ENCODE measurements around the gene CRAMP1.

DNA sequence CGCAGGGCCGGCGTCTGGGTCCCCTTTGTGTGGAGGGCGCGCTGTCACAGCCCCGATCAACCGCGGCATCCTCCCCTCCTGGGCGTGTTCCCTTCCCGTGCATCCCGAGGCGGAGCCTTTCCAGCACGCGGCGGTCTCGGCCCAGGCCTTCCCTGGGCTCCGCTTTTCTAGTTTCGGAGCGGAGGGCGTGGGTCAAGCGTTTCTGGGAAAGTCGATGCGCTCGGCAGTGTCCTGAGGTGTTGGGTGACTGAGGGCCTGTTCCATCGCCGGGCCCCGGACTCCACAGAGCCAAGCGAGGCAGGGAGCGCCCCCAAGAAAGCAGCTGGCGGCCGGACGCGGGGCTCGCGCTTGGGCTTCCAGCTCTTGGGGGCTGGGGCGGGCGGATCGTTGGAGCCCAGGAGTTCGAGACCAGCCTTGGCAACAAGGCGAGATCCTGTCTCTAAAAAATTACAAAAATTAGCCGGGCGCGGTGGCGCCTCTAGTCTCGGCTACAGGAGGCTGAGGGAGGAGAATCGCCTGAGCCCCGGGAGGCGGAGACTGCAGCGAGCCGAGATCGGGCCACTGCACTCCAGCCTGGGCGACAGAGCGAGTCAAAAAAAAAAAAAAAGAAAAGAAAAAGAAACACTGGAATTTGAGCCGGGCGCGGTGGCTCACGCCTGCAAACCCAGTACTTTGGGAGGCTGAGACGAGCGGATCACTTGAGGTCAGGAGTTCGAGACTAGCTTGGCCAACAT, 1.1 kb upstream of the CRAMP1 start:
- TF ChIP-seq, protein P1, sequence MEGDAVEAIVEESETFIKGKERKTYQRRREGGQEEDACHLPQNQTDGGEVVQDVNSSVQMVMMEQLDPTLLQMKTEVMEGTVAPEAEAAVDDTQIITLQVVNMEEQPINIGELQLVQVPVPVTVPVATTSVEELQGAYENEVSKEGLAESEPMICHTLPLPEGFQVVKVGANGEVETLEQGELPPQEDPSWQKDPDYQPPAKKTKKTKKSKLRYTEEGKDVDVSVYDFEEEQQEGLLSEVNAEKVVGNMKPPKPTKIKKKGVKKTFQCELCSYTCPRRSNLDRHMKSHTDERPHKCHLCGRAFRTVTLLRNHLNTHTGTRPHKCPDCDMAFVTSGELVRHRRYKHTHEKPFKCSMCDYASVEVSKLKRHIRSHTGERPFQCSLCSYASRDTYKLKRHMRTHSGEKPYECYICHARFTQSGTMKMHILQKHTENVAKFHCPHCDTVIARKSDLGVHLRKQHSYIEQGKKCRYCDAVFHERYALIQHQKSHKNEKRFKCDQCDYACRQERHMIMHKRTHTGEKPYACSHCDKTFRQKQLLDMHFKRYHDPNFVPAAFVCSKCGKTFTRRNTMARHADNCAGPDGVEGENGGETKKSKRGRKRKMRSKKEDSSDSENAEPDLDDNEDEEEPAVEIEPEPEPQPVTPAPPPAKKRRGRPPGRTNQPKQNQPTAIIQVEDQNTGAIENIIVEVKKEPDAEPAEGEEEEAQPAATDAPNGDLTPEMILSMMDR (IDR thresholded peaks at IDR 0.05): no peak
- TF ChIP-seq POLR2A (IDR thresholded peaks at IDR 0.05): peak in 1 of 2 donors; percentile 38

Measured in adrenal gland (tissue), 5 donors.